ENCODE results near the gene ABHD6.

ABHD6 gene, protein sequence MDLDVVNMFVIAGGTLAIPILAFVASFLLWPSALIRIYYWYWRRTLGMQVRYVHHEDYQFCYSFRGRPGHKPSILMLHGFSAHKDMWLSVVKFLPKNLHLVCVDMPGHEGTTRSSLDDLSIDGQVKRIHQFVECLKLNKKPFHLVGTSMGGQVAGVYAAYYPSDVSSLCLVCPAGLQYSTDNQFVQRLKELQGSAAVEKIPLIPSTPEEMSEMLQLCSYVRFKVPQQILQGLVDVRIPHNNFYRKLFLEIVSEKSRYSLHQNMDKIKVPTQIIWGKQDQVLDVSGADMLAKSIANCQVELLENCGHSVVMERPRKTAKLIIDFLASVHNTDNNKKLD

GRCh38 chr3:58237238-58237940 lies at the start of gene ABHD6:
Gene ABHD6 (plus strand): TSS chr3:58237792. CDS start chr3:58256587, 18,795 bp downstream.
- DNase-seq (ENCODE audit: low read depth) = peak; percentile 60
- H3K4me3 ChIP-seq (replicated peaks; ENCODE audit: low read depth, low read length) = peak within 1 kb of the TSS; percentile 86
- TF ChIP-seq, protein P1, sequence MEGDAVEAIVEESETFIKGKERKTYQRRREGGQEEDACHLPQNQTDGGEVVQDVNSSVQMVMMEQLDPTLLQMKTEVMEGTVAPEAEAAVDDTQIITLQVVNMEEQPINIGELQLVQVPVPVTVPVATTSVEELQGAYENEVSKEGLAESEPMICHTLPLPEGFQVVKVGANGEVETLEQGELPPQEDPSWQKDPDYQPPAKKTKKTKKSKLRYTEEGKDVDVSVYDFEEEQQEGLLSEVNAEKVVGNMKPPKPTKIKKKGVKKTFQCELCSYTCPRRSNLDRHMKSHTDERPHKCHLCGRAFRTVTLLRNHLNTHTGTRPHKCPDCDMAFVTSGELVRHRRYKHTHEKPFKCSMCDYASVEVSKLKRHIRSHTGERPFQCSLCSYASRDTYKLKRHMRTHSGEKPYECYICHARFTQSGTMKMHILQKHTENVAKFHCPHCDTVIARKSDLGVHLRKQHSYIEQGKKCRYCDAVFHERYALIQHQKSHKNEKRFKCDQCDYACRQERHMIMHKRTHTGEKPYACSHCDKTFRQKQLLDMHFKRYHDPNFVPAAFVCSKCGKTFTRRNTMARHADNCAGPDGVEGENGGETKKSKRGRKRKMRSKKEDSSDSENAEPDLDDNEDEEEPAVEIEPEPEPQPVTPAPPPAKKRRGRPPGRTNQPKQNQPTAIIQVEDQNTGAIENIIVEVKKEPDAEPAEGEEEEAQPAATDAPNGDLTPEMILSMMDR (IDR thresholded peaks at IDR 0.05; ENCODE audit: low read length, missing control alignments) = no peak

- no peak for DNase-seq (ENCODE audit: low read depth)
- no peak overlapping the region for H3K4me3 ChIP-seq (replicated peaks; ENCODE audit: low read depth, low read length)
- TF ChIP-seq, protein P1 (IDR thresholded peaks at IDR 0.05; ENCODE audit: low read length, missing control alignments) = no peak
These were observed 49.4 kb upstream of the ABHD6 start for GRCh38 chr3:58188173-58188564.

GRCh38 chr3:58188921-58189451 lies 48.6 kb upstream of the ABHD6 start:
- TF ChIP-seq, protein P1 (IDR thresholded peaks at IDR 0.05; ENCODE audit: low read length, missing control alignments) = no peak
- no peak for DNase-seq (ENCODE audit: low read depth)
- no peak overlapping the region for H3K4me3 ChIP-seq (replicated peaks; ENCODE audit: low read depth, low read length)

DNA sequence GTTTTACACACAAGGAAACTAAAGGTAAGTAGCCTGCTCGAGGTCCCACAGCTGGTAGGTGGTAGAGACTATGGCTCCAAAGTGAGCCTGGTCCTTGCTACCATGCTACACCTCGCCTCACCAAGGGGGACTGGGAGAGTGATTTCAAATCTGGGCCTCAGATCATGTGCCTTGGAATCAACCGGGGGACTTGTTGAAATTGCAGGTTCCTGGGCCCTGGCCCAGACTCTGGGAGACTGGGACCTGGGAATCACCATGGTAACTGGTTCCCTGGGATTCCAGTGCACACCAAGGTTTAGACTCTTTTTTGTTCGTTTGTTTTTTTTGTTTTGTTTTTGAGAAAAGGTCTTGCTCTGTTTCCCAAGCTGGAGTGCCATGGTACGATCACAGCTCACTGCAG lies 47.9 kb upstream of the ABHD6 start:
- no peak for DNase-seq (ENCODE audit: low read depth)
- TF ChIP-seq, protein P1 (IDR thresholded peaks at IDR 0.05; ENCODE audit: low read length, missing control alignments) = no peak
- H3K4me3 ChIP-seq (replicated peaks; ENCODE audit: low read depth, low read length) = no peak overlapping the region

DNA sequence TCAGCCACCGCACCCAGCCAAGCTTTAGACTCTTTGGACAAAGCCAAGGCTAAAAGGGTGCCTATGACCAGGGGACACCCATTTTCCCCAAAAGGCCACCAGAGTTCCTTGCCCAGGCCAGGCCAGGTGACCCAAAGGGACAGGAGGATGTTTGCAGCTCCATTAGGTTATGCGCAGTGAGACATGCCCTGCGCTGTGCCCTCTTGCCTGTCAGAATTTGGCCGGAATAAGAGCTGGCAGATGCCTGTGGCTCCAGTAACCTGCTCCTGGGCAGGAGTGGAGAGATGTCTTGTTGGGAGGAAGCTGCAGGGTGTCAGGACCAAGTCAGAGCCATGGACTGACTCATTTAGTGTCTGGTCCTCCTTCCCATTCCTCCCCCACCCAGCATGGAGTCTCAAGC lies 47.3 kb upstream of the ABHD6 start:
- TF ChIP-seq, protein P1 (IDR thresholded peaks at IDR 0.05; ENCODE audit: low read length, missing control alignments) = no peak
- no peak for DNase-seq (ENCODE audit: low read depth)
- no peak overlapping the region for H3K4me3 ChIP-seq (replicated peaks; ENCODE audit: low read depth, low read length)

DNA sequence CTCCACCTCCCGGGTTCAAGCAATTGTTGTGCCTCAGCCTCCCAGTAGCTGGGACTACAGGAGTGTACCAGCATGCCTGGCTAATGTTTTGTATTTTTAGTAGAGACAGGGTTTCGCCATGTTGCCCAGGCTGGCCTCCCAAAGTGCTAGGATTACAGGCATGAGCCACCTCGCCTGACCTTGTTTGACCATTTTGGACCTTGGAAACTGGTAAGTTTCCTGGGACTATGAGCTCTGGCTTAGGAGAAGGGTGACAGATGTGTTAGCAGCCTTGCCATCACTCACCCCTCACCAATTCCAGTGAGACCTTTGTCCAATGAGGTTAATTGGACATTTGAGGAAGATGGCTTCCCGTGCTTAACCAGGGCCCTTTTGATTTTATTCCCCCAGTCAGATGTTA lies 46.7 kb upstream of the ABHD6 start:
- TF ChIP-seq, protein P1 (IDR thresholded peaks at IDR 0.05; ENCODE audit: low read length, missing control alignments) = no peak
- no peak overlapping the region for H3K4me3 ChIP-seq (replicated peaks; ENCODE audit: low read depth, low read length)
- DNase-seq (ENCODE audit: low read depth) = no peak

All from fibroblast of pulmonary artery (primary cell).